SK-N-SH (cell line): ENCODE results near the gene PSD. TPM values are rescaled to one million over a fixed set of nuclear protein-coding genes. Genes with fewer than 3 reads are reported as not detected.

Source experiments
- CTCF ChIA-PET: fragments of 300-600, 350-600 bp; formaldehyde crosslinking; extraction: SDS; loops from one replicate; lab custom pipeline; 2021; lab: Yijun Ruan, JAX
- POLR2A ChIA-PET: fragments of 350-600 bp; sonication (Branson Sonifier 250); formaldehyde crosslinking; extraction: SDS; loops from one replicate; lab custom pipeline; 2020; ENCODE audit warnings: antibody characterized with exemption, inconsistent platforms; lab: Yijun Ruan, JAX
- DNase-seq: peaks from one replicate; pipeline ENCODE4 v3.0.0; 2012
- H2AFZ ChIP-seq: fragments of 200-600 bp; sonication (generic); 2 replicates; pipeline ENCODE4 v1.8.1; 2016; ENCODE audit warnings: antibody characterized with exemption, mild to moderate bottlenecking, low read depth
- H3F3A ChIP-seq: fragments of 200-600 bp; sonication (generic); replicated peaks from 2 replicates; pipeline ENCODE3; 2016; ENCODE audit warnings: antibody characterized with exemption, mild to moderate bottlenecking; ENCODE audit not compliant: insufficient read depth
- H3K27ac ChIP-seq, 2 experiments: fragments of 200-500 bp in 1 of 2; fragments of 200-600 bp in 1 of 2; sonication (Bioruptor generic) in 1 of 2; sonication (generic), shearing (Covaris generic) in 1 of 2; 2 replicates each; pipeline versions ENCODE4 v1.5.1 to v1.6.1; 2014 to 2016; ENCODE audit warnings: low read depth in 2 of 2, inconsistent platforms in 1 of 2, low read length in 1 of 2, mild to moderate bottlenecking in 1 of 2, mixed read lengths in 1 of 2
- H3K27me3 ChIP-seq: fragments of 200-600 bp; sonication (generic), shearing (Covaris generic); 2 replicates; pipeline ENCODE4 v1.6.1; 2016; ENCODE audit warnings: mixed run types; ENCODE audit not compliant: insufficient read depth
- H3K36me3 ChIP-seq, 2 experiments: fragments of 200-500 bp in 1 of 2; fragments of 200-600 bp in 1 of 2; sonication (Bioruptor generic) in 1 of 2; sonication (generic) in 1 of 2; replicated peaks in 1 of 2; 2 replicates each; pipeline versions ENCODE3 to v1.5.1; 2014 to 2016; ENCODE audit warnings: low read length in 1 of 2, mild to moderate bottlenecking in 1 of 2; ENCODE audit not compliant: insufficient read depth in 2 of 2, control insufficient read depth in 1 of 2
- H3K4me1 ChIP-seq, 2 experiments: fragments of 200-500 bp in 1 of 2; fragments of 200-600 bp in 1 of 2; sonication (Bioruptor generic) in 1 of 2; sonication (generic), shearing (Covaris generic) in 1 of 2; 2 replicates each; pipeline versions ENCODE4 v1.5.1 to v1.6.1; 2014 to 2016; ENCODE audit warnings: low read depth in 1 of 2, low read length in 1 of 2, mixed run types in 1 of 2; ENCODE audit not compliant: insufficient read depth in 2 of 2, control insufficient read depth in 1 of 2
- H3K4me2 ChIP-seq: fragments of 200-600 bp; sonication (generic), shearing (Covaris generic); 2 replicates; pipeline ENCODE4 v1.6.1; 2017; ENCODE audit warnings: mixed run types
- H3K4me3 ChIP-seq, 2 experiments: fragments of 200-500 bp in 1 of 2; fragments of 200-600 bp in 1 of 2; sonication (Bioruptor generic) in 1 of 2; sonication (generic), shearing (Covaris generic) in 1 of 2; 2 replicates each; pipeline versions ENCODE4 v1.5.1 to v1.8.1; 2014 to 2016; ENCODE audit warnings: low read depth in 2 of 2, inconsistent platforms in 1 of 2, low read length in 1 of 2, mild to moderate bottlenecking in 1 of 2, mixed read lengths in 1 of 2, moderate library complexity in 1 of 2
- H3K79me2 ChIP-seq: fragments of 200-600 bp; sonication (generic); 2 replicates; pipeline ENCODE4 v1.8.1; 2017; ENCODE audit warnings: mild to moderate bottlenecking; ENCODE audit not compliant: insufficient read depth
- H3K9ac ChIP-seq: fragments of 200-600 bp; sonication (generic); 2 replicates; pipeline ENCODE4 v1.6.1; 2017; ENCODE audit warnings: mixed run types
- H3K9me2 ChIP-seq: fragments of 200-600 bp; sonication (generic); 2 replicates; pipeline ENCODE4 v1.6.1; 2017; ENCODE audit warnings: mixed run types
- H3K9me3 ChIP-seq: fragments of 200-600 bp; sonication (generic); 2 replicates; pipeline ENCODE4 v1.6.1; 2017; ENCODE audit warnings: mixed run types, mild to moderate bottlenecking, moderate library complexity
- H4K20me1 ChIP-seq: fragments of 200-600 bp; sonication (generic); 2 replicates; pipeline ENCODE4 v1.6.1; 2017; ENCODE audit warnings: mild to moderate bottlenecking, mixed run types; ENCODE audit not compliant: insufficient read depth
- EZH2phosphoT487 ChIP-seq: fragments of 200-600 bp; sonication (generic); IDR thresholded peaks from 2 replicates; pipeline ENCODE4 v1.6.1; 2017; ENCODE audit warnings: low read depth, mixed run types, mild to moderate bottlenecking, antibody characterized with exemption, moderate library complexity, borderline replicate concordance
- FOXJ3 ChIP-seq: sonication (generic); formaldehyde crosslinking; IDR thresholded peaks from 2 replicates; pipeline ENCODE4 v1.5.1; 2020; ENCODE audit warnings: mild to moderate bottlenecking, missing genetic modification reagents
- FOXM1 ChIP-seq: IDR thresholded peaks from 2 replicates; pipeline ENCODE4 v1.4.0; 2012; ENCODE audit warnings: low read depth, mild to moderate bottlenecking
- GABPA ChIP-seq: IDR thresholded peaks from 2 replicates; pipeline ENCODE4 v1.4.0; 2012; ENCODE audit warnings: low read depth, mild to moderate bottlenecking
- GATA2 ChIP-seq: sonication (generic); formaldehyde crosslinking; IDR thresholded peaks from 2 replicates; pipeline ENCODE4 v1.5.0; 2020; ENCODE audit warnings: mild to moderate bottlenecking, missing genetic modification reagents
- JUND ChIP-seq: IDR thresholded peaks from 2 replicates; pipeline ENCODE4 v1.4.0; 2012
- NFIC ChIP-seq: IDR thresholded peaks from 2 replicates; pipeline ENCODE4 v1.4.0; 2012; ENCODE audit warnings: borderline replicate concordance
- POLR2AphosphoS5 ChIP-seq: IDR thresholded peaks from 2 replicates; pipeline ENCODE4 v1.6.1; 2012; ENCODE audit warnings: low read depth, low read length
- WGBS: methylation state at CpG from one replicate; pipeline ENCODE4 v1.1.6; 2017; ENCODE audit warnings: low lambda C conversion rate; 5-methylcytosine and 5-hydroxymethylcytosine counted together
- polyA plus RNA-seq, 3 experiments: library from polyadenylated mRNA; depleted of rRNA; stranded (reverse); fragments of >200 nt; gene quantifications; 2 replicates each; pipeline ENCODE4 v1.2.3, GENCODE V29; 2012
- TF ChIP-seq, protein P1 (sequence below): IDR thresholded peaks from 2 replicates; pipeline ENCODE4 v1.4.0; 2012; ENCODE audit warnings: low read depth, borderline replicate concordance
- TF ChIP-seq, protein P2 (sequence below): IDR thresholded peaks from 2 replicates; pipeline ENCODE4; 2012
- TF ChIP-seq, protein P3 (sequence below): fragments of 150-350 bp; IDR thresholded peaks from 2 replicates; pipeline ENCODE4 v1.6.1; 2017; ENCODE audit warnings: antibody characterized with exemption, low read length, low read depth, borderline replicate concordance
- TF ChIP-seq, protein P4 (sequence below): IDR thresholded peaks from 2 replicates; pipeline ENCODE4 v1.4.0; 2012; ENCODE audit warnings: low read depth
- TF ChIP-seq, protein P5 (sequence below): fragments of 150-350 bp; IDR thresholded peaks from 2 replicates; pipeline ENCODE4 v1.6.1; 2016; ENCODE audit warnings: mild to moderate bottlenecking, low read depth, low read length
- TF ChIP-seq, protein P6 (sequence below): fragments of 200-600 bp; sonication (generic); IDR thresholded peaks from 2 replicates; pipeline ENCODE4 v1.6.1; 2017; ENCODE audit warnings: antibody characterized with exemption, mild to moderate bottlenecking, moderate library complexity
- TF ChIP-seq, protein P7 (sequence below): IDR thresholded peaks from 2 replicates; pipeline ENCODE4 v1.4.0; 2012; ENCODE audit warnings: low read depth, borderline replicate concordance

The PSD gene
- polyA plus RNA-seq, 1 of the 3 experiments (the other 2 are of a cell fraction): 0.97 TPM

DNA sequence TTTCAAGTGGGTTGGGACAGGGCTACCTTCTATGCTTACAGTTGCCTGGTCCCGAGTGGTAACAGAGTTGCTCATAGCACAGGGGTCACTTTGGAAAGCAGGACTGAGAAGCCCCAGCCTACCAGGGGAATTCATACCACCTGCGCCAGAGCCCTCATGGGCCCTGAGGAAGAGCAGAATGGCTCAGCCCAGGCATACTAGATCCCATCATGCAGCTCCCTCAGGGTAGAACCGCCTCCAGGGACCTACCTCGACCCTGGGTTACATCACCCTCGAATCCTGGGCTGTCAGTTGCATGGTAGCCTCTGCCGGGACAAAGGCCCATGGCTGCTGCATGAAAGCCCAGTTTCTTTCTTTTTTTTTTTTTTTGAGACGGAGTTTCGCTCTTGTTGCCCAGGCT, 10.9 kb upstream of the PSD start:
- 92% methylated on average over 6 of the region's 8 CpGs for WGBS
- Histone ChIP-seq H4K20me1 (no peaks in the 10 kb centered on the region), H3K9ac (no peak overlapping the region), H3K9me2 (no peaks in the 10 kb centered on the region), H2AFZ (no peak overlapping the region), H3K79me2 (peaks cover 14% of the 10 kb centered on the region), H3F3A (peaks cover 5% of the 10 kb centered on the region), H3K27me3 (no peaks in the 10 kb centered on the region), H3K36me3 (peaks cover 3 to 5% of the 10 kb centered on the region in 2 experiments), H3K4me2 (no peak overlapping the region), H3K4me1 (peaks cover 0 to 6% of the 10 kb centered on the region in 2 experiments; a peak in 1 of 4 replicates)
- CTCF ChIA-PET: no interaction called here
- TF ChIP-seq, protein P1, sequence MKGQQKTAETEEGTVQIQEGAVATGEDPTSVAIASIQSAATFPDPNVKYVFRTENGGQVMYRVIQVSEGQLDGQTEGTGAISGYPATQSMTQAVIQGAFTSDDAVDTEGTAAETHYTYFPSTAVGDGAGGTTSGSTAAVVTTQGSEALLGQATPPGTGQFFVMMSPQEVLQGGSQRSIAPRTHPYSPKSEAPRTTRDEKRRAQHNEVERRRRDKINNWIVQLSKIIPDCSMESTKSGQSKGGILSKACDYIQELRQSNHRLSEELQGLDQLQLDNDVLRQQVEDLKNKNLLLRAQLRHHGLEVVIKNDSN: no peak
- no peak for TF ChIP-seq FOXM1
- no peak for TF ChIP-seq JUND
- TF ChIP-seq, protein P2, sequence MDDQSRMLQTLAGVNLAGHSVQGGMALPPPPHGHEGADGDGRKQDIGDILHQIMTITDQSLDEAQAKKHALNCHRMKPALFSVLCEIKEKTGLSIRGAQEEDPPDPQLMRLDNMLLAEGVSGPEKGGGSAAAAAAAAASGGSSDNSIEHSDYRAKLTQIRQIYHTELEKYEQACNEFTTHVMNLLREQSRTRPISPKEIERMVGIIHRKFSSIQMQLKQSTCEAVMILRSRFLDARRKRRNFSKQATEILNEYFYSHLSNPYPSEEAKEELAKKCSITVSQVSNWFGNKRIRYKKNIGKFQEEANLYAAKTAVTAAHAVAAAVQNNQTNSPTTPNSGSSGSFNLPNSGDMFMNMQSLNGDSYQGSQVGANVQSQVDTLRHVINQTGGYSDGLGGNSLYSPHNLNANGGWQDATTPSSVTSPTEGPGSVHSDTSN: no peak
- no peak for TF ChIP-seq POLR2AphosphoS5
- TF ChIP-seq, protein P3, sequence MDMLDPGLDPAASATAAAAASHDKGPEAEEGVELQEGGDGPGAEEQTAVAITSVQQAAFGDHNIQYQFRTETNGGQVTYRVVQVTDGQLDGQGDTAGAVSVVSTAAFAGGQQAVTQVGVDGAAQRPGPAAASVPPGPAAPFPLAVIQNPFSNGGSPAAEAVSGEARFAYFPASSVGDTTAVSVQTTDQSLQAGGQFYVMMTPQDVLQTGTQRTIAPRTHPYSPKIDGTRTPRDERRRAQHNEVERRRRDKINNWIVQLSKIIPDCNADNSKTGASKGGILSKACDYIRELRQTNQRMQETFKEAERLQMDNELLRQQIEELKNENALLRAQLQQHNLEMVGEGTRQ: no peak
- TF ChIP-seq NFIC: no peak
- no peak for TF ChIP-seq GATA2
- TF ChIP-seq EZH2phosphoT487: no peak
- TF ChIP-seq, protein P4, sequence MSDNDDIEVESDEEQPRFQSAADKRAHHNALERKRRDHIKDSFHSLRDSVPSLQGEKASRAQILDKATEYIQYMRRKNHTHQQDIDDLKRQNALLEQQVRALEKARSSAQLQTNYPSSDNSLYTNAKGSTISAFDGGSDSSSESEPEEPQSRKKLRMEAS: no peak
- no peak for TF ChIP-seq FOXJ3 (CRISPR knock-in tag)
- TF ChIP-seq, protein P5, sequence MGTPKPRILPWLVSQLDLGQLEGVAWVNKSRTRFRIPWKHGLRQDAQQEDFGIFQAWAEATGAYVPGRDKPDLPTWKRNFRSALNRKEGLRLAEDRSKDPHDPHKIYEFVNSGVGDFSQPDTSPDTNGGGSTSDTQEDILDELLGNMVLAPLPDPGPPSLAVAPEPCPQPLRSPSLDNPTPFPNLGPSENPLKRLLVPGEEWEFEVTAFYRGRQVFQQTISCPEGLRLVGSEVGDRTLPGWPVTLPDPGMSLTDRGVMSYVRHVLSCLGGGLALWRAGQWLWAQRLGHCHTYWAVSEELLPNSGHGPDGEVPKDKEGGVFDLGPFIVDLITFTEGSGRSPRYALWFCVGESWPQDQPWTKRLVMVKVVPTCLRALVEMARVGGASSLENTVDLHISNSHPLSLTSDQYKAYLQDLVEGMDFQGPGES: no peak
- TF ChIP-seq, protein P6, sequence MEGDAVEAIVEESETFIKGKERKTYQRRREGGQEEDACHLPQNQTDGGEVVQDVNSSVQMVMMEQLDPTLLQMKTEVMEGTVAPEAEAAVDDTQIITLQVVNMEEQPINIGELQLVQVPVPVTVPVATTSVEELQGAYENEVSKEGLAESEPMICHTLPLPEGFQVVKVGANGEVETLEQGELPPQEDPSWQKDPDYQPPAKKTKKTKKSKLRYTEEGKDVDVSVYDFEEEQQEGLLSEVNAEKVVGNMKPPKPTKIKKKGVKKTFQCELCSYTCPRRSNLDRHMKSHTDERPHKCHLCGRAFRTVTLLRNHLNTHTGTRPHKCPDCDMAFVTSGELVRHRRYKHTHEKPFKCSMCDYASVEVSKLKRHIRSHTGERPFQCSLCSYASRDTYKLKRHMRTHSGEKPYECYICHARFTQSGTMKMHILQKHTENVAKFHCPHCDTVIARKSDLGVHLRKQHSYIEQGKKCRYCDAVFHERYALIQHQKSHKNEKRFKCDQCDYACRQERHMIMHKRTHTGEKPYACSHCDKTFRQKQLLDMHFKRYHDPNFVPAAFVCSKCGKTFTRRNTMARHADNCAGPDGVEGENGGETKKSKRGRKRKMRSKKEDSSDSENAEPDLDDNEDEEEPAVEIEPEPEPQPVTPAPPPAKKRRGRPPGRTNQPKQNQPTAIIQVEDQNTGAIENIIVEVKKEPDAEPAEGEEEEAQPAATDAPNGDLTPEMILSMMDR: no peak
- no peak for TF ChIP-seq GABPA
- TF ChIP-seq, protein P7, sequence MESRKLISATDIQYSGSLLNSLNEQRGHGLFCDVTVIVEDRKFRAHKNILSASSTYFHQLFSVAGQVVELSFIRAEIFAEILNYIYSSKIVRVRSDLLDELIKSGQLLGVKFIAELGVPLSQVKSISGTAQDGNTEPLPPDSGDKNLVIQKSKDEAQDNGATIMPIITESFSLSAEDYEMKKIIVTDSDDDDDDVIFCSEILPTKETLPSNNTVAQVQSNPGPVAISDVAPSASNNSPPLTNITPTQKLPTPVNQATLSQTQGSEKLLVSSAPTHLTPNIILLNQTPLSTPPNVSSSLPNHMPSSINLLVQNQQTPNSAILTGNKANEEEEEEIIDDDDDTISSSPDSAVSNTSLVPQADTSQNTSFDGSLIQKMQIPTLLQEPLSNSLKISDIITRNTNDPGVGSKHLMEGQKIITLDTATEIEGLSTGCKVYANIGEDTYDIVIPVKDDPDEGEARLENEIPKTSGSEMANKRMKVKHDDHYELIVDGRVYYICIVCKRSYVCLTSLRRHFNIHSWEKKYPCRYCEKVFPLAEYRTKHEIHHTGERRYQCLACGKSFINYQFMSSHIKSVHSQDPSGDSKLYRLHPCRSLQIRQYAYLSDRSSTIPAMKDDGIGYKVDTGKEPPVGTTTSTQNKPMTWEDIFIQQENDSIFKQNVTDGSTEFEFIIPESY: no peak
- TF ChIP-seq, all 33 proteins: peak for 0
- Histone ChIP-seq H3K9me3 (no peaks in the 10 kb centered on the region), H3K4me3 (no peak overlapping the region), H3K27ac (no peak overlapping the region)
- POLR2A ChIA-PET: interaction anchor here (0.8 kb wide), 1 partner anchor 8 kb away, joined by 3 read pairs; no protein-coding TSS in a partner anchor
- no peak for DNase-seq
